COLO829 (cell line): ENCODE measurements around the gene SH3GL1.
A peak's percentile ranks its signal among the peaks of the same experiment; 100 is the strongest.
"Not testable (repeated sequence)": the region's sequence is repeated elsewhere in the genome, so short reads cannot be mapped to it uniquely, and the experiment has no call there.

Source experiments
- DNase-seq: peaks from one replicate; pipeline ENCODE4 v3.0.0; 2012; ENCODE audit warnings: low spot score

Gene SH3GL1

GRCh38 chr19:4362831-4363545 lies 37.4 kb downstream of the SH3GL1 start:
- no peak for DNase-seq

- DNase-seq, result no peak
Observed at GRCh38 chr19:4362101-4362828, 38.1 kb downstream of the SH3GL1 start.

- DNase-seq, result no peak
Observed at GRCh38 chr19:4361152-4362046, 38.9 kb downstream of the SH3GL1 start.

GRCh38 chr19:4360641-4361151 lies 39.7 kb downstream of the SH3GL1 start:
- DNase-seq, result no peak

GRCh38 chr19:4360081-4360569 lies 40.2 kb downstream of the SH3GL1 start:
- DNase-seq, result no peak

- no peak for DNase-seq
Observed at GRCh38 chr19:4359627-4360000, 40.7 kb downstream of the SH3GL1 start.

GRCh38 chr19:4358709-4359626 lies 41.4 kb downstream of the SH3GL1 start:
- no peak for DNase-seq

GRCh38 chr19:4357921-4358326 lies 42.4 kb downstream of the SH3GL1 start:
- no peak for DNase-seq

GRCh38 chr19:4357095-4357797 lies 43.1 kb downstream of the SH3GL1 start:
- DNase-seq, result no peak

GRCh38 chr19:4354897-4355296 lies 45.5 kb downstream of the SH3GL1 start:
- DNase-seq, result no peak

- DNase-seq, result no peak
Observed at GRCh38 chr19:4354282-4354681, 46.1 kb downstream of the SH3GL1 start.

- peak; percentile 50 for DNase-seq
Observed at GRCh38 chr19:4352701-4353121, 47.6 kb downstream of the SH3GL1 start.

GRCh38 chr19:4350726-4351125 lies 49.6 kb downstream of the SH3GL1 start:
- DNase-seq, result no peak

- DNase-seq, result no peak
Observed at GRCh38 chr19:4350111-4350510, 50.2 kb downstream of the SH3GL1 start.

GRCh38 chr19:4349225-4349624 lies 51.1 kb downstream of the SH3GL1 start:
- DNase-seq, result not testable (repeated sequence)

GRCh38 chr19:4347521-4347920 lies 52.8 kb downstream of the SH3GL1 start:
- DNase-seq, result no peak

GRCh38 chr19:4346020-4346383 lies 54.3 kb downstream of the SH3GL1 start:
- no peak for DNase-seq

GRCh38 chr19:4345342-4346019 lies 54.9 kb downstream of the SH3GL1 start:
- DNase-seq, result no peak

GRCh38 chr19:4343370-4344307 lies 56.7 kb downstream of the SH3GL1 start, which contains the start of gene MPND:
MPND (plus strand) TSS chr19:4343562; CDS start chr19:4343594, 32 bp downstream.
- peak; percentile 44 for DNase-seq
